ENCODE measurements around the gene ERN1. TPM values are rescaled to one million over a fixed set of nuclear protein-coding genes. Genes with fewer than 3 reads are reported as not detected.

ERN1 gene
- total RNA-seq, 1 donor, result 12.7 TPM

- no peaks in the 10 kb centered on the region for H3K27me3 ChIP-seq (ENCODE audit: insufficient read depth, low read length)
- peaks cover 8% of the 10 kb centered on the region for H3K79me2 ChIP-seq (ENCODE audit: insufficient read depth, low read length)
- DNase-seq (ENCODE audit: insufficient read length, low spot score, missing footprints), result no peak
- H3K4me3 ChIP-seq (ENCODE audit: insufficient read depth, low read length), result no peak overlapping the region
- peak overlapping the region; percentile 90 for H3K27ac ChIP-seq (ENCODE audit: low read depth, low read length)
- H2AFZ ChIP-seq (ENCODE audit: low read length), result no peak overlapping the region
- H4K20me1 ChIP-seq (ENCODE audit: insufficient read depth, low read length), result peaks cover 3% of the 10 kb centered on the region
- no peak for TF ChIP-seq CTCF (IDR thresholded peaks at IDR 0.05; ENCODE audit: extremely low read depth, low read depth, low read length)
- H3K4me1 ChIP-seq (ENCODE audit: insufficient read depth, low read length), result peaks cover 12% of the 10 kb centered on the region
- peaks cover 24% of the 10 kb centered on the region for H3K36me3 ChIP-seq (ENCODE audit: insufficient read depth, low read length)
- H3K4me2 ChIP-seq (ENCODE audit: insufficient read depth, low read length), result no peak overlapping the region
- no peaks in the 10 kb centered on the region for H3K9me3 ChIP-seq (ENCODE audit: low read depth, low read length)
These were observed 18.2 kb upstream of the ERN1 start for GRCh38 chr17:64148017-64148631.

- H3K27ac ChIP-seq (ENCODE audit: low read depth, low read length), result peak overlapping the region; percentile 90
- peaks cover 12% of the 10 kb centered on the region for H3K4me1 ChIP-seq (ENCODE audit: insufficient read depth, low read length)
- peak overlapping the region; percentile 81 for H3K4me2 ChIP-seq (ENCODE audit: insufficient read depth, low read length)
- H3K36me3 ChIP-seq (ENCODE audit: insufficient read depth, low read length), result peaks cover 17% of the 10 kb centered on the region
- DNase-seq (ENCODE audit: insufficient read length, low spot score, missing footprints), result no peak
- no peak overlapping the region for H2AFZ ChIP-seq (ENCODE audit: low read length)
- TF ChIP-seq CTCF (IDR thresholded peaks at IDR 0.05; ENCODE audit: extremely low read depth, low read depth, low read length), result no peak
- peaks cover 3% of the 10 kb centered on the region for H4K20me1 ChIP-seq (ENCODE audit: insufficient read depth, low read length)
- no peaks in the 10 kb centered on the region for H3K9me3 ChIP-seq (ENCODE audit: low read depth, low read length)
- H3K79me2 ChIP-seq (ENCODE audit: insufficient read depth, low read length), result peaks cover 8% of the 10 kb centered on the region
- H3K4me3 ChIP-seq (ENCODE audit: insufficient read depth, low read length), result peak overlapping the region; percentile 92
- H3K27me3 ChIP-seq (ENCODE audit: insufficient read depth, low read length), result no peaks in the 10 kb centered on the region
These were observed 17.4 kb upstream of the ERN1 start for GRCh38 chr17:64147110-64148016.

DNA sequence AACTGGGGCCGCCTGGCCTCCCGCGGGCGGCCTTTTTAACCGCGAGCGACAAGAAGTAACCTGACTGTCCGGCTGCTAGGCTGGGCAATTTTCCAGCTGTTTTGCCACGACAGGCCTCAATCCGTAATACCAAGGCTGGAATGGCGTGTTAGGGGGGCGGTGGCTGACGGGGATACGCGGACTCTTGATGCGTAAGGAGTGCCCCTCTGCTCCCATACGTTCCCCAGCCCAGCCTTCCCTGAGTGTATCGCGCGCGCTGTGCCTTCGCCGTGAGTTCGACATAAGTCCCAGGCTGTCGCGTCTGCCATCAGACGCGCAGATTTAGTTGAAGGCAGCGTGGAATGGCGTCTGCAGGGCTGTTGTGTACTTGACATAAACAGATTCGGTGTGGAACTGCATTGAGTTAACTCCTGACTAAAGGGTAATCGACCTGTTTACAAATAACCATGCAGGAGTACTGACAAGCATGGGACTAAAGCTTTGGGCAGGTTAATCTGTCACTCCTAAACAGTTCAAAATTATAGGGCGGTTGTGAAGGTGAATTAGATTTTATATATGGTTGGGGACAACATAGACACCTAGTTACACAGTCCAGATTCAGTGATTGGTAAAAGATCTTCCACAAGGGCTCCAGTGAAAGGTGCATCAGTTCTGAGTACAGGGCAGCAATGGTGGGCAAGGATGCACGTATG is 16.6 kb upstream of the ERN1 start:
- Histone ChIP-seq H3K27ac (ENCODE audit: low read depth, low read length) (peak overlapping the region; percentile 90), H3K4me2 (ENCODE audit: insufficient read depth, low read length) (peak overlapping the region; percentile 81), H3K9me3 (ENCODE audit: low read depth, low read length) (no peaks in the 10 kb centered on the region), H3K4me3 (ENCODE audit: insufficient read depth, low read length) (peak overlapping the region; percentile 92), H3K4me1 (ENCODE audit: insufficient read depth, low read length) (peaks cover 12% of the 10 kb centered on the region), H3K79me2 (ENCODE audit: insufficient read depth, low read length) (peaks cover 8% of the 10 kb centered on the region), H2AFZ (ENCODE audit: low read length) (peak overlapping the region; percentile 2), H3K27me3 (ENCODE audit: insufficient read depth, low read length) (no peaks in the 10 kb centered on the region), H4K20me1 (ENCODE audit: insufficient read depth, low read length) (peaks cover 3% of the 10 kb centered on the region), H3K36me3 (ENCODE audit: insufficient read depth, low read length) (peaks cover 11% of the 10 kb centered on the region)
- peak; percentile 75 for DNase-seq (ENCODE audit: insufficient read length, low spot score, missing footprints)
- no peak for TF ChIP-seq CTCF (IDR thresholded peaks at IDR 0.05; ENCODE audit: extremely low read depth, low read depth, low read length)
